Stimulated activated CD4-positive, alpha-beta T cell treated with anti-CD3 and anti-CD28 coated beads, Interleukin-2, amount 100 ng/mL, for 4 hours (primary cell): ENCODE results near the gene HBB.
"Not testable (repeated sequence)": the region's sequence is repeated elsewhere in the genome, so short reads cannot be mapped to it uniquely, and the experiment has no call there.

Experiments
- DNase-seq: peaks from one replicate; pipeline ENCODE4 v3.0.0-alpha.2; 2020; ENCODE audit warnings: low read depth

Gene HBB

DNA sequence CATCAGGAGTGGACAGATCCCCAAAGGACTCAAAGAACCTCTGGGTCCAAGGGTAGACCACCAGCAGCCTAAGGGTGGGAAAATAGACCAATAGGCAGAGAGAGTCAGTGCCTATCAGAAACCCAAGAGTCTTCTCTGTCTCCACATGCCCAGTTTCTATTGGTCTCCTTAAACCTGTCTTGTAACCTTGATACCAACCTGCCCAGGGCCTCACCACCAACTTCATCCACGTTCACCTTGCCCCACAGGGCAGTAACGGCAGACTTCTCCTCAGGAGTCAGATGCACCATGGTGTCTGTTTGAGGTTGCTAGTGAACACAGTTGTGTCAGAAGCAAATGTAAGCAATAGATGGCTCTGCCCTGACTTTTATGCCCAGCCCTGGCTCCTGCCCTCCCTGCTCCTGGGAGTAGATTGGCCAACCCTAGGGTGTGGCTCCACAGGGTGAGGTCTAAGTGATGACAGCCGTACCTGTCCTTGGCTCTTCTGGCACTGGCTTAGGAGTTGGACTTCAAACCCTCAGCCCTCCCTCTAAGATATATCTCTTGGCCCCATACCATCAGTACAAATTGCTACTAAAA lies at the start of gene HBB:
TSS of gene HBB (minus strand) at position 340 of the 579 bp plus-strand sequence. CDS start at position 290, 50 bp downstream.
- no peak for DNase-seq

DNA sequence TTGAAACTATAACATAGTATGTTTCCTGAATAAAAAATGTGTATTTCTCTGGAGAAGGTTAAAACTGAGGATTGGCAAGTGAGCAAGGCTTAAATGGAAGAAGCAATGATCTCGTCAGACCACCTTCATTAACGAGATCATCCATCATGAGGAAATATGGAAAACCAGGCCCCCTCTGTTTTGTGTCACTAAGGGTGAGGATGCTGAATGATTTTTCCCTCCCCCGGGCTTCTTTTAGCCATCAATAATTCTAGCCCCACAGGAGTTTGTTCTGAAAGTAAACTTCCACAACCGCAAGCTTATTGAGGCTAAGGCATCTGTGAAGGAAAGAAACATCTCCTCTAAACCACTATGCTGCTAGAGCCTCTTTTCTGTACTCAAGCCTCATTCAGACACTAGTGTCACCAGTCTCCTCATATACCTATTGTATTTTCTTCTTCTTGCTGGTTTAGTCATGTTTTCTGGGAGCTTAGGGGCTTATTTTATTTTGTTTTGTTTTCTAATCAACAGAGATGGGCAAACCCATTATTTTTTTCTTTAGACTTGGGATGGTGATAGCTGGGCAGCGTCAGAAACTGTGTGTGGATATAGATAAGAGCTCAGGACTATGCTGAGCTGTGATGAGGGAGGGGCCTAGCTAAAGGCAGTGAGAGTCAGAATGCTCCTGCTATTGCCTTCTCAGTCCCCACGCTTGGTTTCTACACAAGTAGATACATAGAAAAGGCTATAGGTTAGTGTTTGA lies 48.7 kb upstream of the HBB start:
- DNase-seq: no peak

GRCh38 chr11:5274395-5274794 lies 47.5 kb upstream of the HBB start:
- no peak for DNase-seq

DNA sequence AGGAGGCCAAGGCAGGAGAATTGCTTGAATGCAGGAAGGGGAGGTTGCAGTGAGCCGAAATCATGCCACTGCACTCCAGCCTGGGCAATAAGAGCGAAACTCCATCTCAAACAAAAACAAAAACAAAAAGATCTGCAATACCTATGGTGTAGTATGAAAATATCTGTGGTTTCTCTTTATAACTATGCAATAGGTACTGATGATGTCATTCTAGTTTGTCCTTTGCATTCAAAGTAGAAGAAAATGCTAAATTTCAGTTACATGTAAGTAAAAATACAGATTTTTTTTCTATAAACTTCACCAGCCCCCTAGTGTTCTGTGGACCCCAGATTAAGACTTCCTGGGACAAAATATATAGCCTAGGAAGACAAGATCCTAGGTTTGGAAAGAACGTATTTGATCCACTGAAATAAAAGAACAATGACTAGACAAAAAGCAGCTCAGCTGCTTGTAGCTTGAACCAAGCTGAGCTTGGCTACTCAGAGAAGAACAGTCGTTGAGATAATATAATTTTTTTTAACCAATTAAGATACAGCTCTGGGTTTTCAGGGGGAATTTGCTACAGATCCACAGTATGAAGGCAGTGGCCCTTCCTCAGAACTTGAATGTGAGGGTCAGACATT lies 45.6 kb upstream of the HBB start:
- DNase-seq: no peak

DNA sequence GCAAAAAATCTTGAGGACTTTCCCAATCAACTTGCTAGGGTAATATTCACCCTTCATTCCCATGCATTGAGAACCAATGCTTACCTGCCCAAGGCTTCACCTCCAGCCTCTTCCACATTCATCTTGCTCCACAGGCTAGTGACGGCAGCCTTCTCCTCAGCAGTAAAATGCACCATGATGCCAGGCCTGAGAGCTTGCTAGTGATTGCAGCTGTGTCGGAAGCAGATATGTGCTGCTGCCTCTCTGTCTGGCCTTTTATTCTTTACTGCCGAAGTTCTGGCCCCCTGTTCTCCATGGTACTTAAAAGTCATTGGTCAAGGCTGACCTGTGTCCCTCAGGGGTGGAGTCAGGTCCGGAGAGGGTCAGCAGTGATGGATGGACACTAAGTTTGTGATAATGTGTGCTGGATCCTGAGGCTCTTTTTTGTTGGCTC lies 42.9 kb upstream of the HBB start, which contains the start of gene HBE1:
TSS of gene HBE1 (minus strand) at position 231 of the 433 bp plus-strand sequence. CDS start at position 176, 55 bp downstream.
- DNase-seq: no peak

GRCh38 chr11:5267033-5267563 lies 40.2 kb upstream of the HBB start:
- DNase-seq: no peak

GRCh38 chr11:5266609-5267008 lies 39.7 kb upstream of the HBB start:
- no peak for DNase-seq

DNA sequence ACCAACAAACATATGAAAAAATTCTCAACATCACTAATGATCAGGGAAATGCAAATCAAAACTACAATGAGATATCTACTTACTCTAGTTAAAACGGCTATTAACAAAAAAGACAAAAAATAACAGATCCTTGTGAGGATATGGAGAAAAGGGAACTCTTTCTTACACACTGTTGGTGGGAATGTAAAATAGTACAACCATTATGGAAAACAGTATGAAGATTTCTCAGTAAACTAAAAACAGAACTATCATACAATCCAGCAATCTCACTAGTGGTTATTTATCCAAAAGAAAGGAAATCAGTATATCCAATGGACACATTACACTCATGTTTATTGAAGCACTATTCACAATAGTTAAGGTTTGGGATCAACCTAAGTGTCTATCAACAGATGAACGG lies 39.0 kb upstream of the HBB start:
- DNase-seq: no peak

- no peak for DNase-seq
Observed at GRCh38 chr11:5258543-5259262, 31.8 kb upstream of the HBB start.

- DNase-seq: no peak
Observed at GRCh38 chr11:5257296-5257695, 30.4 kb upstream of the HBB start.

- DNase-seq: not testable (repeated sequence)
Observed at GRCh38 chr11:5254646-5255413, 28.0 kb upstream of the HBB start, which contains the start of gene HBG2. HBG2 (minus strand) TSS chr11:5254781; CDS start chr11:5254728, 53 bp downstream.

DNA sequence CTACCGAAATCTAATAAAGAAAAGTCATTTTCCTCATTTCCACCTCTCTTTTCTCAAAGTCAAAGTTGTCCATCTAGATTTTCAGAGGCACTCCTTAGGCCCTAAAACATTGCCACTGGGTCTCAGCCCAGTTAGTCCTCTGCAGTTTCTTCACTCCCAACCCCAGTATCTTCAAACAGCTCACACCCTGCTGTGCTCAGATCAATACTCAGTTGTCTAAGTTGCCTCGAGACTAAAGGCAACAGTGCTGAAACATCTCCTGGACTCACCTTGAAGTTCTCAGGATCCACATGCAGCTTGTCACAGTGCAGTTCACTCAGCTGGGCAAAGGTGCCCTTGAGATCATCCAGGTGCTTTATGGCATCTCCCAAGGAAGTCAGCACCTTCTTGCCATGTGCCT lies 27.2 kb upstream of the HBB start:
- DNase-seq: not testable (repeated sequence)

GRCh38 chr11:5253440-5253839 lies 26.6 kb upstream of the HBB start:
- not testable (repeated sequence) for DNase-seq

DNA sequence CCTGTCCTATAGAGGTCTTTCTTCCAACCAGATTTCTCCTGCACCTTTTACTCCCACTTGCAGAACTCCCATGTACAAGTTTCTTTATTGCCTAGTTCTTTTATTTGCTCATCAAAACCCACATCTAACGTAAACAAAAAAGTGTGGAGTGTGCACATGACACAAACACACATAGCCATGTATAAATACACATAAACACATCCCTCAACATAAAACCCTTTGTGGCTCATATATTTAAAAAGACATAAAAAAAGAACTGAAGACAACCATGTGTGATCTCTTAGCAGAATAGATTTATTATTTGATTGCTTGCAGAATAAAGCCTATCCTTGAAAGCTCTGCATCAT lies 26.0 kb upstream of the HBB start:
- DNase-seq: no peak

DNA sequence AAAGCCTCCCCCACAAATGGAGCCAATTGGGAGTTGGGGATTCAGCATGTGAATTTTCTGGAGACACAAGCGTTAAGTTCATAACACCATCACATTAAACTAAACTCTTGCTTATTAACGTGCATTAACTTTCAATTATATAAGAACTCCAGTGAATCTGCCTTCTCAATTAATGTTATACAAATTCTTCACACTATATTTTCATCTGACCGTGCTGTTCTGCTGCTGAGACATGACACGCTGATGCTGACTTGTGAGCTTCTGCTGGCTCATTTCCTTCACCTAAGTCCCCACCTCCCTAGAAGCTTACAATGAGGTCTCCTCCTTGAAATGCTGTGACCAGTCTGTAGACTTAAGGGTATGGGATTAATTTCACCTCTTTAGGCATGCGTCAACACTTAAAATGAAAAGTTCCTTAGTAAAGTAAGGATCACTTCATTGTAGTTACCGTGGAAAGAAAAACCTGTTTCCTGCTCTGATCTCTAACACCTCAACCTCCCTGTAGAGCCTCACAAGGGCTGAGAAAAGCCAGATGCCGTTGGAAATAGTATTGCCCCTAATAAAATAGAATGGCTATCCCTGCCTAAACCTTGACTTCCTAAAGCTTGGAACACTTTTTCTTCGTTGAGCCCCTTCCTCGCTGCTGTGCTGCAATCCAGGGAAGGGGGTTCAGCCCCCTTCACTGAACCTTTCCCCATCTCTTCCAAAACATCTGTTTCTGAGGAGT lies 25.5 kb upstream of the HBB start:
- DNase-seq: no peak

DNA sequence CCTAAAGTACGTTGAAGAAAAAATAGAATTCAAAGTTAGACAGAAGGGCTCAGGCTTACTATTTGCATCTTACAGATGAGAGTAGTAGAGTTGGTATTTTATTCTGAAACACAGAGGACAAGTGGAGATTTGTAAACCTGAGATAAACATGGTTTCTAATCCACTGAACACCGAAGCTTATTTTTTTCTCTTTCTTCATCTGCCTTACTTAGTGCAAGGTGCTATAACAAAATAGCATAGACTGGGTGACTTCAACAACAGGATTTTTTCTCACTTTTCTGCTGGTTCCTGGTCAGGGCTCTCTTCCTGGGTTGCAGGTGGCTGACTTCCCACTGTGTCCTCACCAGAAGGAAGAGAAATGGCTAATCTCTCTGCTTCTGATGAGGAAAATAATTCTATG lies 24.9 kb upstream of the HBB start:
- no peak for DNase-seq

- DNase-seq: no peak
Observed at GRCh38 chr11:5250543-5251204, 23.8 kb upstream of the HBB start.

- not testable (repeated sequence) for DNase-seq
Observed at GRCh38 chr11:5249807-5250396, 23.0 kb upstream of the HBB start, which contains the start of gene HBG1. HBG1 (minus strand) TSS chr11:5249857; CDS start chr11:5249804, 53 bp downstream.

- DNase-seq: not testable (repeated sequence)
Observed at GRCh38 chr11:5248498-5248897, 21.6 kb upstream of the HBB start.
